ENCODE measurements around the gene RASGRF2.

DNA sequence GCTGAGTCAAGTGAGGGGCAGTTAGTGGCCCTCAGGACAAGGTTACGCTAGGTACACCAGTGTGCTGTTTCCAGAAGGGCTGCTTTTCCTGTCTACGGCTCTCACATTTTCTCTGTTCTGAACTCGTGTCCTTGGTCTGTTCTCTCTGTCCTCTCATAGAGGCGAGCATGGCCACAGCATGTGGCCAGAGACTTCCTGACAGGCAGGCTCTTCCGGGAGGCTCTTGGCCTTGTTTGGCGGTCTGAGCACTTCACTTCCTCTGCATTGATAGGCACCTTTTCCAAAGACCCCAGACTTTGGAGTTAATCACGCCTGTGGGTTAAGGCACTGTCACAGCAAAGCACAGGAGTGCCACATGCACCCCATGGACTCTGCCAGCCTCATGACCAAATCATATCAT lies 274.1 kb downstream of the RASGRF2 start:
- TF ChIP-seq EZH2 (IDR thresholded peaks at IDR 0.05; ENCODE audit: insufficient read depth, poor library complexity, severe bottlenecking) (no peak), EZH2phosphoT487 (IDR thresholded peaks at IDR 0.05; ENCODE audit: insufficient read depth, low read depth) (no peak)

Data from GM23248 (cell line).